Erythroblast (primary cell): ENCODE measurements around the gene SCGB1C2.

Experiments used
- GATA1 ChIP-seq: IDR thresholded peaks from 2 replicates; pipeline ENCODE4 v1.6.1; 2011; ENCODE audit warnings: low read depth, mild to moderate bottlenecking, control low read depth, low read length, moderate library complexity
- POLR2A ChIP-seq: IDR thresholded peaks from 2 replicates; pipeline ENCODE4 v1.6.1; 2011; ENCODE audit warnings: mild to moderate bottlenecking, low read length

GRCh38 chr17:182050-182751 is 44.8 kb downstream of the SCGB1C2 start:
- TF ChIP-seq GATA1: no peak
- TF ChIP-seq POLR2A: no peak
